ENCODE measurements around the gene ADARB1. TPM values are rescaled to one million over a fixed set of nuclear protein-coding genes. Genes with fewer than 3 reads are reported as not detected.

Gene ADARB1
- total RNA-seq, 2 experiments from 2014 or later, result 6.6 to 20.5 TPM

- no peak for TF ChIP-seq EZH2phosphoT487 (IDR thresholded peaks at IDR 0.05; ENCODE audit: borderline replicate concordance, low read depth, low read length)
- TF ChIP-seq CTCF (conservative IDR thresholded peaks at IDR 0.05; ENCODE audit: low read length), result no peak
- Histone ChIP-seq H3K9me3 (ENCODE audit: low read length) (no peaks in the 10 kb centered on the region), H2AFZ (ENCODE audit: low read length) (no peak overlapping the region), H3K27ac (ENCODE audit: low read depth, low read length, poor library complexity, severe bottlenecking) (no peak overlapping the region), H3K9me2 (ENCODE audit: insufficient read depth, low read length) (no peaks in the 10 kb centered on the region), H3K79me2 (ENCODE audit: insufficient read depth, low read depth, low read length) (no peaks in the 10 kb centered on the region), H3K36me3 (ENCODE audit: insufficient read depth, low read length) (peaks cover 15% of the 10 kb centered on the region), H3K4me2 (ENCODE audit: low read length) (no peak overlapping the region), H3K4me1 (ENCODE audit: insufficient read depth, low read length, poor library complexity, severe bottlenecking) (no peaks in the 10 kb centered on the region), H3K4me3 (ENCODE audit: low read depth, low read length, poor library complexity, severe bottlenecking) (no peak overlapping the region), H4K20me1 (ENCODE audit: insufficient read depth, low read length) (no peaks in the 10 kb centered on the region)
- ChIA-PET POLR2A (no interaction called here), CTCF (ENCODE audit: unreplicated experiment) (no interaction called here)
- DNase-seq (ENCODE audit: low spot score), result no peak
- no TSS peak for BruUV-seq (replicated peaks)
- intact Hi-C loops (cut with micrococcal nuclease; ENCODE audit: unreplicated experiment), result no loop called here
Observed at GRCh38 chr21:45264912-45265515, 190.6 kb downstream of the ADARB1 start.

- ChIA-PET POLR2A (no interaction called here), CTCF (ENCODE audit: unreplicated experiment) (no interaction called here)
- Histone ChIP-seq H3K79me2 (ENCODE audit: insufficient read depth, low read depth, low read length) (no peaks in the 10 kb centered on the region), H3K27ac (ENCODE audit: low read depth, low read length, poor library complexity, severe bottlenecking) (no peak overlapping the region), H4K20me1 (ENCODE audit: insufficient read depth, low read length) (no peaks in the 10 kb centered on the region), H2AFZ (ENCODE audit: low read length) (no peak overlapping the region), H3K4me1 (ENCODE audit: insufficient read depth, low read length, poor library complexity, severe bottlenecking) (no peaks in the 10 kb centered on the region), H3K9me2 (ENCODE audit: insufficient read depth, low read length) (no peaks in the 10 kb centered on the region), H3K4me2 (ENCODE audit: low read length) (no peak overlapping the region), H3K36me3 (ENCODE audit: insufficient read depth, low read length) (peaks cover 24% of the 10 kb centered on the region), H3K9me3 (ENCODE audit: low read length) (no peaks in the 10 kb centered on the region), H3K4me3 (ENCODE audit: low read depth, low read length, poor library complexity, severe bottlenecking) (no peak overlapping the region)
- DNase-seq (ENCODE audit: low spot score), result no peak
- no TSS peak for BruUV-seq (replicated peaks)
- intact Hi-C loops (cut with micrococcal nuclease; ENCODE audit: unreplicated experiment), result no loop called here
- TF ChIP-seq EZH2phosphoT487 (IDR thresholded peaks at IDR 0.05; ENCODE audit: borderline replicate concordance, low read depth, low read length) (no peak), CTCF (conservative IDR thresholded peaks at IDR 0.05; ENCODE audit: low read length) (no peak)
Observed at GRCh38 chr21:45265721-45266517, 191.5 kb downstream of the ADARB1 start.

Data from OCI-LY7 (cell line).